Effector memory CD4-positive, alpha-beta T cell (primary cell): ENCODE data around the gene JPH3.
"Not testable (repeated sequence)": the region's sequence is repeated elsewhere in the genome, so short reads cannot be mapped to it uniquely, and the experiment has no call there.

Experiments
- DNase-seq, 3 donors: peaks; one replicate each; pipeline ENCODE4 v3.0.0-alpha.2; 2020
- H3K27ac ChIP-seq: 2 replicates; pipeline ENCODE4 v1.7.0; 2013; ENCODE audit warnings: mild to moderate bottlenecking, low read length, moderate library complexity; ENCODE audit not compliant: insufficient read depth, poor library complexity, severe bottlenecking
- H3K27me3 ChIP-seq: replicated peaks from 2 replicates; pipeline ENCODE4 v1.7.0; 2013; ENCODE audit warnings: mild to moderate bottlenecking, low read length; ENCODE audit not compliant: insufficient read depth, control insufficient read depth, poor library complexity, severe bottlenecking
- H3K36me3 ChIP-seq: 2 replicates; pipeline ENCODE4 v1.7.0; 2013; ENCODE audit warnings: mild to moderate bottlenecking, low read length, moderate library complexity; ENCODE audit not compliant: control insufficient read depth, insufficient read depth
- H3K4me1 ChIP-seq: 2 replicates; pipeline ENCODE4 v1.7.0; 2013; ENCODE audit warnings: low read length, mild to moderate bottlenecking; ENCODE audit not compliant: control insufficient read depth, insufficient read depth, poor library complexity, severe bottlenecking
- H3K4me3 ChIP-seq: 2 replicates; pipeline ENCODE4 v1.7.0; 2013; ENCODE audit warnings: low read length, low read depth, mild to moderate bottlenecking; ENCODE audit not compliant: insufficient read depth, poor library complexity, severe bottlenecking
- H3K9me3 ChIP-seq: 2 replicates; pipeline ENCODE4 v1.7.0; 2013; ENCODE audit warnings: mild to moderate bottlenecking, low read length, moderate library complexity; ENCODE audit not compliant: control insufficient read depth

The JPH3 gene

DNA sequence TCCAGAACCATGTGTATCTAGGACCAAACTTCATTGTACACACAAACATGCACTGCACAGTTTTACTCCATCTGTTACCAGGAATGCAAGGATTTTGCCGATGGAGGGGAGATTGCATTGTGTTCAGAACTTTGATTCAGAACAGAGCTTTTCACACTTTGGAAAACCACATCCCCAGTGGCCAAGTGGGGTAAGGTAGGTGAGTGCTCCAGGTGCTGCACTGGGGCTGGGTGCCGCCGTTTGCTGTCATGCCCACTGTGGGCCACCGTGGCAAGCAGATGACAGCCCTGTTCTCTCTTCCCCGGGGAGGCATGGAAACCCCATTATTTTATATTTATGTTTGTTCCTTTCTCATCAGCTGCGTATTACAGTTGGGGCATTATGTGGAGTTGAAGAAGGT is 29.3 kb upstream of the JPH3 start:
- Histone ChIP-seq H3K36me3 (no peaks in the 10 kb centered on the region), H3K27me3 (no peaks in the 10 kb centered on the region), H3K9me3 (no peaks in the 10 kb centered on the region), H3K4me1 (no peaks in the 10 kb centered on the region), H3K27ac (no peak overlapping the region), H3K4me3 (no peak overlapping the region)
- DNase-seq: no peak

DNA sequence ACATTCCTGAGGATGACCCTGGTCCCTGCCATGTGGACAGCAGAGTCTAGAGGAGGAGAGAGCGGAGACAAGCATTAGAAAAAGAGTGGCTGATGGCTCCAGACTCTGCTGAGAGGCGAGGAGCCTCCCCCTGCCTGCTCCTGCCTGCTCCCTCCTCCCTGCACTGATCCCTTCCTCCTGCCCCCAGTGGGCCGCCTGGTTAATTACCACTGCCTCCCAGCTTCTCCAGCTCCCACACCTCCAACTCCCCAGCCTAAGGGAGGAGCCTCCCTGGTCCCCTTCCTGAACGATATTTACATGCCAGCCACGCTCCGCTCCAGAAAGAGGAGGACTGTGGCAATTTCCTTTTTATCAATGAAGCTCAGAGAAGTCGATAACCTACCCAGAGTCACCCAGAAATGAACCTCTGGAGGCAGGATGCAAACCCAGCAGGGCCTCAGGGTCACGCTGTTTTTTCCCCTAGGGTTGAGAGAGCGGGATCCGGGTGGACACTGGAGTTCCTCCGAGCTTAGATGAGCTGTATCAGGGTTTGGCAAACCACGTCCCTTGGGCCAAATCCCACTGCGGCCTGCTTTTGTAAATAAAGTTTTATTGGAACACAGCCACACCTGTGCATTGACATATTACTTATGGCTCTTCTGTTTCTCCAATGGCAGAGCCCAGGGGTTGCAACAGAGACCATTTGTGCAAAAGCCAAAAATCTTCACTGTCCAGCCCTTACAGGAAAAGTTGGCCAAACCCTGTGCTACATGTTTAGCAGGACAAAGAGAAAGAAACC is 27.1 kb upstream of the JPH3 start:
- Histone ChIP-seq H3K4me3 (no peak overlapping the region), H3K36me3 (no peaks in the 10 kb centered on the region), H3K9me3 (no peaks in the 10 kb centered on the region), H3K27ac (no peak overlapping the region), H3K4me1 (no peaks in the 10 kb centered on the region), H3K27me3 (no peaks in the 10 kb centered on the region)
- DNase-seq: no peak

DNA sequence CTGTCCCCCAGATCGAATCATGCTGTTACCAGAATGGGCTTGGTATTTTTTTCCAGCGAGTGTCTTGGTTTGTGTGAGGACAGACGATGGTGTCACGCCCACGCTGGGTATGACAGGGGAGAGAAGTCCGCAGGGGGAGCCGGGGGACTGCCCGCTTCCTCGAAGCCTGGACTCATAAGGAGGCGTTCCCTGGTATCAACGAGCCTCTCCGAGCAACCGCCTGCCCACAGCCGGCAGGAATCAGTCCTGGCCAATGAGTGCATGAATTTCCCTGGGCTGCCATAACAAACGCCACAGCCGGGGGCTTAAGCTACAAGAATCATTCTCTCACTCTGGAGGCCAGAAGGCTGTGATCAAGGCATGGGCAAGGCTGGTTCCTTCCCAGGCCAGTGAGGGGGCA is 26.1 kb upstream of the JPH3 start:
- DNase-seq: no peak
- H3K4me3 ChIP-seq: no peak overlapping the region
- H3K27ac ChIP-seq: no peak overlapping the region
- no peaks in the 10 kb centered on the region for H3K4me1 ChIP-seq
- no peaks in the 10 kb centered on the region for H3K36me3 ChIP-seq
- no peaks in the 10 kb centered on the region for H3K27me3 ChIP-seq
- no peaks in the 10 kb centered on the region for H3K9me3 ChIP-seq

DNA sequence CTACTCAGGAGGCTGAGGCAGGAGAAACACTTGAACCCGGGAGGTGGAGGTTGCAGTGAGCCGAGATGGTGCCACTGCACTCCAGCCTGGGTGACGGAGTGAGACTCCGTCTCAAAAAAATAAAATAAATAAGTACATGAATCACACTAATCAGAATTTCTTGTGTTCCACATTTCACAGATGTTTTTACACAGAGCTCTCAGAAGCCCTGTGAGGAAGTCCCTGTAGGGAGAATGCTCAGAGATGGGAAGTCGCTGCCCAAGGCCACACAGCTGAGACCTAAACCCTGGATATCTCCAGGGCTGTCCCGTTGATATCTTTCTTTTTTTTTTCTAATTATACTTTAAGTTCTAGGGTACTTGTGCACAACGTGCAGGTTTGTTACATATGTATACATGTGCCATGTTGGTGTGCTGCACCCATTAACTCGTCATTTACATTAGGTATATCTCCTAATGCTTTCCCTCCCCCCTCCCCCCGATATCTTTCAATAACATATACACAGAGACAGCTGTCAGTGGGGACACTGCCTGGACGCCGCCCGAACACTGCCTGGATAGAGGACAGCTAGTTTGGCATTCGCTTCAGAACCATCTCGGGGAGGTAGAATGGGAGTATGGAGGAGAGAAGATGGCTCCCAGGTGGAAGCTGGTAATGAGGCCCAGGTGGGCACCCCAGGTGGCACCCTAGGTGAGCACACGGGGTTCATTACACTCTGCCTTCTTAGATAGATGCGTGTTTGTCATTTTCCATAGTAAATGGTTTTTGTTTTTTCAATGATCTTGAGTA is 24.0 kb upstream of the JPH3 start:
- not testable (repeated sequence) for H3K27ac ChIP-seq, H3K27me3 ChIP-seq, H3K9me3 ChIP-seq, H3K4me3 ChIP-seq, H3K4me1 ChIP-seq, DNase-seq, H3K36me3 ChIP-seq

DNA sequence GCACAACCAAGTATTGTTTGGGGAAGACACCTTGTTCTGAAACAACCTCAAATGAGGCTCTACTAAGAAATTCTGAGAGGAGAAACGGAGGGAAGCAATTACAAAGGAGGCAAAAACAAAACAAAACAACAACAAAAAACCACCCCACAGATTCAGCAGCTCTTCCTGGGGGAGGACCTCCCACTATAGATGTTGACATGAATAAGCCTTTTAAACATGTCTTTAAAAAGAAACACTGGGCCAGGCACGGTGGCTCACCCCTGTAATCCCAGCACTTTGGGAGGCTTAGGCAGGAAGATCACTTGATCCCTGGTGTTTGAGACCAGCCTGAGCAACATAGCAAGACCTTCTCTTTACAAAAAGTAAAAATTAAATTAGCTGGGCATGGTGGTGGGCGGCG is 22.6 kb upstream of the JPH3 start:
- DNase-seq: no peak
- no peaks in the 10 kb centered on the region for H3K27me3 ChIP-seq
- no peak overlapping the region for H3K27ac ChIP-seq
- no peaks in the 10 kb centered on the region for H3K9me3 ChIP-seq
- H3K4me1 ChIP-seq: no peaks in the 10 kb centered on the region
- no peaks in the 10 kb centered on the region for H3K36me3 ChIP-seq
- H3K4me3 ChIP-seq: no peak overlapping the region

DNA sequence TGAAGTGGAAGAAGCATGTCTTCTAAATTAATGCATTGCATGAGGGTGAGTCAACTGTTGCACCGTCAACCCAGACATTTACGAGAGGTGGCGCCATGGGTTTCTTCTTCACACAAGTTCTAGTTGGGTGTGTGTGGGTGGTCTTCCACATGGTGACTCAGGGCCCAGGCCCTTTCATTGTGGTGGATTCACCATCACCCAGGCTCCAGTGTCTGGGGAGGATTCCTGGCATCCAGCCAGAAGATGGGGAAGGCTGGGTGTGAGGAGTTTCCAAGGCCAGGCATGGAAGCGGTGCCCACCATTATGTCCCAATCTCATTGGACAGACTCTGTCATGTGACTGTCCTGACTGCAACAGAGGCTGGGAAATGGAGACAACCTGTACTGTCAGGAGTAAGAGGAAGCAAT is 21.4 kb upstream of the JPH3 start:
- Histone ChIP-seq H3K36me3 (no peaks in the 10 kb centered on the region), H3K27me3 (no peaks in the 10 kb centered on the region), H3K27ac (no peak overlapping the region), H3K9me3 (no peaks in the 10 kb centered on the region), H3K4me1 (no peaks in the 10 kb centered on the region), H3K4me3 (no peak overlapping the region)
- no peak for DNase-seq

DNA sequence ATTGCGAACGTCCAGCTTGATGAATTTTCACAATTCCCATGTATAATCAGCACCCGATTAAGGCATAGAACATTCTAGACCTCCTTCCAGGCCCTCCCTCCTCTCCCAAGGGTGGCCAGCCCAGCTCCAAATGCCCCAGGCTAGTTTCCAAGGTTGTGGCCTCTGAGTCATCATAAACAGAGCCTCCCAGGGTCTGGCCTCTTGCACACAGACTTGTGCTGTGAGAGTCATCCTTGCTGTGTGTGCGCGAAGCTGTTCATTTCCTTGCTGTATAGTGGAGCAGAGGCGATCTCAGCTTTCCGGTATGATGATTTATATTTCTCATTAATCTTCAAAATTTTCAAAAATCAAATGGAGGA is 20.5 kb upstream of the JPH3 start:
- Histone ChIP-seq H3K4me1 (no peaks in the 10 kb centered on the region), H3K4me3 (no peak overlapping the region), H3K9me3 (no peaks in the 10 kb centered on the region), H3K36me3 (no peaks in the 10 kb centered on the region), H3K27ac (no peak overlapping the region), H3K27me3 (no peaks in the 10 kb centered on the region)
- no peak for DNase-seq

DNA sequence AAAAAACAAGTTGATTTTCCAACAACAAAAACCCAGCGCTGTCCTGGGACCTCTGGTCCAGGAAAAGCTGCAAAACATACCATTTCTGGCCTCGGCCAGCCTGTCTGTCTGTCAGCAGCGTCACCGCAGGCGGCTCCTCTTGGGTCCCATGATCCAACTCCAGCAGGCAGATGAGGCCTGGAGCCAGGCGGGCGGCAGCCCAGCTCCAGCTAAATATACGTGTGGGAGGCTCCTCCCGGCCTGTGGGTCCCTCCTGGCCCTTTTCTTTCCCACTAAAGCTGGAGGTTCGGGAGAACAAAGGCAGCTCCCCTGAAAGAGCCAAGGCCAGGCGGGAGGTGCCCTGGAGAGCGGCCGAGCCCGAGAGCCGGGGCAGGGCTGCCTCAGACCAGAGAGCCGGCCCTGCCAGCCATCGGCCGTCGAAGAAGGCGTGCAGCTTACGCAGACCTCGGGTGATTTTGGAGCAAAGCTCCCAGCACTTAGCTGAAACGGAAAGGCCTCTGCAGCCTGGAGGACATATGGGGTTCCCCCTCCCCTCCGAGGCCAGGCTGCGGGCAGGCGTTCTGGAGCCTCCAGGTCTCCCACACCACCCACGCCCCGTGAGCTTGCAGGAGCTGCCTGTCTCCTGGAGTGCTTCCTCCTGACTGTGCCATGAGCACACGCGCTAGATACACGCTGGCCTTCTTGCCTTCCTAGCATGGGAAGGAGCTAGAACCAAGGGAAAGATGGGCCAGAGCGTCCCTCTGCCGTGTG is 19.9 kb upstream of the JPH3 start:
- Histone ChIP-seq H3K36me3 (no peaks in the 10 kb centered on the region), H3K9me3 (no peaks in the 10 kb centered on the region), H3K27me3 (no peaks in the 10 kb centered on the region), H3K4me3 (no peak overlapping the region), H3K27ac (no peak overlapping the region), H3K4me1 (no peaks in the 10 kb centered on the region)
- DNase-seq: no peak

DNA sequence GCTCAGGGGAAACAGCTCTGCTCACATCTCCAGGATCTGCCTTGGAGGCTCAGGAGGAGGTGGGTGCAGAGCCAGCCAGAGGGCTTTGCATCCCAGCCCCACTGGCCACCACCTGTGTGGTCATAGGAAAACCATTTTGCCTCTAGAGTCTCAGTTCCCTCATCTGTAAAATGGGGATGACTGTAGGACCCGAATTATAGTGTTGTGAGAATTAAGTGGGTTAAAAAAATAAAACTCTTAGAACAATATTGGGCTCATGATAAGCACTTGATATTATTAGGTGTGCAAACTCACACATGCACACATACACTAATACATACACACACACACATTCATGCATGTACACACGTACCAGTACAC is 19.4 kb upstream of the JPH3 start:
- no peak overlapping the region for H3K4me3 ChIP-seq

More for the DNA sequence above, 19.4 kb upstream of the JPH3 start:
- H3K36me3 ChIP-seq: no peaks in the 10 kb centered on the region
- no peaks in the 10 kb centered on the region for H3K4me1 ChIP-seq
- H3K27me3 ChIP-seq: no peaks in the 10 kb centered on the region
- no peak overlapping the region for H3K27ac ChIP-seq
- DNase-seq: no peak
- no peaks in the 10 kb centered on the region for H3K9me3 ChIP-seq
